ENCODE measurements around the gene TMEM258. TPM values are rescaled to one million over a fixed set of nuclear protein-coding genes. Genes with fewer than 3 reads are reported as not detected.

TMEM258 gene
- total RNA-seq, 1 donor from 2014 or later, result 166 TPM

DNA sequence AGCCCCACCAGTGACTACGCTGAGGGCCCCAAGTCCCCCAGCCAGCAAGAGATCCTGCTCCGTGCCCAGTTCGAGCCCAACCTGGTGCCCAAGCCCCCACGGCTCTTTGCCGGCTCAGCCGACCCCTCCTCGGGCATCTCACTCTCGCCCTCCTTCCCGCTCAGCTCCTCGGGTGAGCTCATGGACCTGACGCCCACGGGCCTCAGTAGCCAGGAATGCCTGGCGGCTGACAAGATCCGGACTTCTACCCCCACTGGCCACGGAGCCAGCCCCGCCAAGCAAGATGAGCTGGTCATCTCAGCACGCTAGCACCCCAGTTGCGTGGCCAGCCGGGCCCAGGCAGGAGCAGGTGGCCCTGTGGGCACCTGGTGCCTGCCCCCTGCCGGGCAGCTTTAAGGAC lies 48.2 kb downstream of the TMEM258 start:
- no peak for DNase-seq (ENCODE audit: low spot score)
- Mint-ChIP-seq H3K9me3 (no peaks in the 10 kb centered on the region), H3K36me3 (ENCODE audit: low read depth) (no peaks in the 10 kb centered on the region), H3K27ac (no peak overlapping the region), H3K27me3 (ENCODE audit: insufficient read depth) (no peaks in the 10 kb centered on the region), H3K4me1 (ENCODE audit: low read depth) (no peaks in the 10 kb centered on the region), H3K4me3 (no peak overlapping the region)
- intact Hi-C loops (cut with micrococcal nuclease), result no loop called here

GRCh38 chr11:61743486-61744095 lies 48.8 kb downstream of the TMEM258 start:
- Mint-ChIP-seq H3K27ac (no peak overlapping the region), H3K9me3 (no peaks in the 10 kb centered on the region), H3K4me1 (ENCODE audit: low read depth) (no peaks in the 10 kb centered on the region), H3K4me3 (no peak overlapping the region), H3K36me3 (ENCODE audit: low read depth) (no peaks in the 10 kb centered on the region), H3K27me3 (ENCODE audit: insufficient read depth) (no peaks in the 10 kb centered on the region)
- no peak for DNase-seq (ENCODE audit: low spot score)
- intact Hi-C loops (cut with micrococcal nuclease), result no loop called here

DNA sequence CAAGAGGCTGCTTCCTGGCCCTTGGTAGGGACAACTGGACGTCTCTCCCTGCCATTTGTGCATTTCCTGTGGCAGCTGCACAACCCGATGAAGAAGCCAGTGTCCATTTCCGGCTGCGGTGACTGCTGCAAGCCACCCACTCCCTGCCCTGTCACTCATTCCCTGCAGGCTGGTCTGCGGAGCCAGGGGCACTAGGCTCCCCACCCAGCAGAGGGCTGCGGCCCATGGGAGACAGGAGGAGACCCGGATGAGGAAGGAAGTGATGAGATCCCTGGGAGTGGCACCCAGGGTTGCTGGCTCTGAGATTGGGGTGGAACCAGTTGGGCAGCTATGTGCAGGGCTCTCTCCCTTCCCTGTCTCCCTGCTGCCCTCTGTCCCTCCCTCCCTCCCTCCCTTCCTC lies 50.0 kb downstream of the TMEM258 start:
- intact Hi-C loops (cut with micrococcal nuclease), result no loop called here
- H3K36me3 Mint-ChIP-seq (ENCODE audit: low read depth), result no peaks in the 10 kb centered on the region
- no peaks in the 10 kb centered on the region for H3K4me1 Mint-ChIP-seq (ENCODE audit: low read depth)
- H3K27me3 Mint-ChIP-seq (ENCODE audit: insufficient read depth), result no peaks in the 10 kb centered on the region
- H3K9me3 Mint-ChIP-seq, result no peaks in the 10 kb centered on the region
- no peak for DNase-seq (ENCODE audit: low spot score)
- H3K4me3 Mint-ChIP-seq, result no peak overlapping the region
- H3K27ac Mint-ChIP-seq, result no peak overlapping the region

DNA sequence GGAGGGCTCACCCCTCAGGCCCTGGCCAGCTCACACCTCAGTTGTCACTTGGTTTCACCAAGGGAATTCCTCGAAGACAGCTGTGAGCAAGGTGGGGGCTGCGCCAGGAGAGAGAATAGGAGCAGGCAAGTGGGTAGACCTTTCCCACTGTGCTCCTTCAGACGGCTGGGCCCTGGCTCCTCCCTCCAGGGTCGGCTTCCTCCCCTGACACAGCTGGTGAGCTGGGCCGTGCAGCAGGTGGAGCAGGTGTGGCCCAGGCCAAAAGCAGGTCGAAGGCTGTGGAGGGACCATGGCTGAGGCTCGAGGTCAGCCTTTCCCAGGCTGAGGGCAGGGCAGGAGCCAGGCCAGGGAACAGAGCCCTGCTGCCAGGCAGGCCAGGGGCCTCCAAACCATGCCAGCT lies 52.4 kb downstream of the TMEM258 start:
- Mint-ChIP-seq H3K4me1 (ENCODE audit: low read depth) (no peaks in the 10 kb centered on the region), H3K9me3 (no peaks in the 10 kb centered on the region), H3K27ac (no peak overlapping the region), H3K27me3 (ENCODE audit: insufficient read depth) (no peaks in the 10 kb centered on the region), H3K36me3 (ENCODE audit: low read depth) (no peaks in the 10 kb centered on the region), H3K4me3 (no peak overlapping the region)
- no peak for DNase-seq (ENCODE audit: low spot score)
- intact Hi-C loops (cut with micrococcal nuclease), result no loop called here

DNA sequence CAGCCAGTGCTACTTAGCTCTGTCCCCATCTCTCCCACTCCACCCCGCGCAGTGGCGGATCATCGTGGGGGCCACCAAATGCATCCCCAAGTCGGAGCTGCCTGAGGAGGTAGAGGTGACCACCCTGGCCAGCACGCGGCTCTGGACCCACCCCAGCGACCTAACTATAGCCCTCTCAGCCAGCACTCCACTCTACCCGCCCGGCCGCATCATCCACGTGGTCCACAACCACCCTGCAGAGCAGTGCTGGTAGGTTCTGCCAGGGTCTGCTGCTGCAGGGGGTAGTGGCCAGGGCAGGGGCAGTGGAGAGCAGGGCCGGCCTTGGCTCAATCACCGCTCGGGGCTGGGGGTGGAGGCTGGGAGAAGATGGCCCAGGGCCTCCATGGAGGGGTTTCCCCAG lies 53.0 kb downstream of the TMEM258 start:
- no peak overlapping the region for H3K27ac Mint-ChIP-seq
- H3K9me3 Mint-ChIP-seq, result no peaks in the 10 kb centered on the region
- no peak overlapping the region for H3K4me3 Mint-ChIP-seq
- intact Hi-C loops (cut with micrococcal nuclease), result no loop called here
- H3K4me1 Mint-ChIP-seq (ENCODE audit: low read depth), result no peaks in the 10 kb centered on the region
- no peaks in the 10 kb centered on the region for H3K36me3 Mint-ChIP-seq (ENCODE audit: low read depth)
- no peak for DNase-seq (ENCODE audit: low spot score)
- no peaks in the 10 kb centered on the region for H3K27me3 Mint-ChIP-seq (ENCODE audit: insufficient read depth)

Other genes with a start within 250 kb of the TMEM258 start
- 0.32 and 0.44 TPM in 2 replicates for gene SYT7, start 211.5 kb downstream of the TMEM258 start, total RNA-seq
- 0.18 and 0.20 TPM in 2 replicates for gene DAGLA, start 112.2 kb downstream of the TMEM258 start, total RNA-seq
- 0.78 and 0.99 TPM in 2 replicates for gene MYRF, start 40.0 kb downstream of the TMEM258 start, total RNA-seq
- 147 and 149 TPM in 2 replicates for gene FEN1, start 312 bp upstream of the TMEM258 start, total RNA-seq
- gene FADS1, start 24.4 kb upstream of the TMEM258 start, total RNA-seq, result 92.3 and 97.7 TPM in 2 replicates
- gene FADS2, start 35.7 kb upstream of the TMEM258 start, total RNA-seq, result 250 and 256 TPM in 2 replicates
- 9.0 and 14.2 TPM in 2 replicates for gene FADS3, start 98.9 kb upstream of the TMEM258 start, total RNA-seq
- gene RAB3IL1, start 125.0 kb upstream of the TMEM258 start, total RNA-seq, result 0.23 and 0.24 TPM in 2 replicates
- 0.29 TPM in 1 of 2 replicates, not detected in the other for gene BEST1, start 157.8 kb upstream of the TMEM258 start, total RNA-seq
- 566 and 580 TPM in 2 replicates for gene FTH1, start 175.0 kb upstream of the TMEM258 start, total RNA-seq

All from activated T-helper 1 cell treated with anti-CD3 and anti-CD28 coated beads, Interleukin-12 subunit alpha, Interleukin-12 subunit beta, Interleukin-2, Interleukin-4 antibody, amounts not matched to agents 30 ng/mL and 10 ng/mL and 1 ng/mL, durations not matched to agents 14 hours and 24 hours and 36 hours (primary cell).